H1 (cell line): Measurements from ENCODE around the gene FGFRL1. TPM values are rescaled to one million over a fixed set of nuclear protein-coding genes. Genes with fewer than 3 reads are reported as not detected.

Source experiments
- CTCF ChIA-PET: fragments of 300-600 bp; sonication (Branson Sonifier 250); formaldehyde crosslinking; loops from one replicate; lab custom pipeline; 2021; ENCODE audit not compliant: partially characterized antibody; lab: Charles Lee
- POLR2A ChIA-PET: fragments of 300-600 bp; sonication (Branson Sonifier 250); formaldehyde crosslinking; loops from one replicate; lab custom pipeline; 2021; ENCODE audit warnings: inconsistent platforms; ENCODE audit not compliant: partially characterized antibody; lab: Charles Lee
- DNase-seq, 2 experiments: peaks; one replicate each; pipeline versions ENCODE4 v3.0.0 to v3.0.0-alpha.2; 2010 to 2022; ENCODE audit warnings: low spot score in 2 of 2, low read depth in 1 of 2, mixed read lengths in 1 of 2
- FAIRE-seq: peaks from 2 replicates; lab custom pipeline; 2011; peaks lifted over from hg19 to GRCh38; lab: Jason Lieb, UNC
- H2AFZ ChIP-seq: 2 replicates; pipeline ENCODE4 v1.8.1; 2012; ENCODE audit warnings: low read length, inconsistent platforms
- H2AK5ac ChIP-seq: 2 replicates; pipeline ENCODE4 v1.6.1; 2013; ENCODE audit warnings: low read depth, low read length
- H2BK120ac ChIP-seq: replicated peaks from 2 replicates; pipeline ENCODE3; 2013; ENCODE audit warnings: low read depth, low read length, inconsistent platforms
- H2BK12ac ChIP-seq: 2 replicates; pipeline ENCODE4 v1.6.1; 2013; ENCODE audit warnings: low read depth, low read length
- H2BK15ac ChIP-seq: 2 replicates; pipeline ENCODE4 v1.6.1; 2013; ENCODE audit warnings: low read length
- H2BK20ac ChIP-seq: 2 replicates; pipeline ENCODE4 v1.6.1; 2013; ENCODE audit warnings: low read length
- H2BK5ac ChIP-seq: 2 replicates; pipeline ENCODE4 v1.6.1; 2013; ENCODE audit warnings: low read depth, low read length
- H3K14ac ChIP-seq: 2 replicates; pipeline ENCODE4 v1.6.1; 2013; ENCODE audit warnings: inconsistent platforms; ENCODE audit not compliant: insufficient read length
- H3K18ac ChIP-seq: 2 replicates; pipeline ENCODE4 v1.6.1; 2013; ENCODE audit warnings: low read length; ENCODE audit errors: extremely low read depth
- H3K23ac ChIP-seq: 2 replicates; pipeline ENCODE4 v1.6.1; 2013; ENCODE audit warnings: inconsistent platforms; ENCODE audit not compliant: insufficient read length
- H3K23me2 ChIP-seq: 2 replicates; pipeline ENCODE4 v1.6.1; 2013; ENCODE audit warnings: low read depth, low read length
- H3K27ac ChIP-seq: 2 replicates; pipeline ENCODE4 v1.6.1; 2011; ENCODE audit warnings: low read depth, low read length, inconsistent platforms
- H3K27me3 ChIP-seq, 4 experiments: replicated peaks in 1 of 4; 1 replicate in 1 of 4; 2 replicates in 3 of 4; pipeline versions ENCODE4 v1.6.1 to v1.8.1; 2011 to 2013; ENCODE audit warnings: low read length in 3 of 4, mild to moderate bottlenecking in 3 of 4, inconsistent platforms in 2 of 4, mixed read lengths in 2 of 4, moderate library complexity in 1 of 4; ENCODE audit not compliant: control insufficient read depth in 3 of 4, insufficient read depth in 3 of 4; ENCODE audit errors: extremely low read depth in 1 of 4
- H3K36me3 ChIP-seq, 4 experiments: 2 replicates each; pipeline versions ENCODE4 v1.6.1 to v1.8.1; 2011 to 2013; ENCODE audit warnings: mild to moderate bottlenecking in 4 of 4, low read length in 3 of 4, moderate library complexity in 2 of 4, control low read depth in 1 of 4, inconsistent platforms in 1 of 4; ENCODE audit not compliant: insufficient read depth in 4 of 4, control insufficient read depth in 2 of 4
- H3K4ac ChIP-seq: replicated peaks from 2 replicates; pipeline ENCODE3; 2013; ENCODE audit warnings: low read length, low read depth, mixed read lengths, inconsistent platforms; ENCODE audit not compliant: insufficient read length
- H3K4me1 ChIP-seq, 4 experiments: replicated peaks in 1 of 4; 1 replicate in 1 of 4; 2 replicates in 3 of 4; pipeline versions ENCODE4 v1.6.1 to v1.8.1; 2011 to 2013; ENCODE audit warnings: low read length in 3 of 4, inconsistent platforms in 2 of 4, mixed read lengths in 1 of 4; ENCODE audit not compliant: insufficient read depth in 4 of 4, control insufficient read depth in 3 of 4
- H3K4me2 ChIP-seq, 2 experiments: 2 replicates each; pipeline versions ENCODE4 v1.6.1 to v1.8.1; 2011 to 2013; ENCODE audit warnings: low read depth in 2 of 2, low read length in 2 of 2, control low read depth in 1 of 2, inconsistent platforms in 1 of 2, mild to moderate bottlenecking in 1 of 2; ENCODE audit not compliant: insufficient read depth in 1 of 2
- H3K4me3 ChIP-seq, 4 experiments: fragments of 200-600, 300-600 bp in 1 of 4; sonication (generic), shearing (Covaris generic), sonication (Bioruptor Twin) in 1 of 4; 2 replicates each; pipeline versions ENCODE4 v1.5.1 to v1.8.1; 2011 to 2016; ENCODE audit warnings: low read length in 4 of 4, low read depth in 3 of 4, control low read depth in 2 of 4, inconsistent platforms in 2 of 4, mild to moderate bottlenecking in 2 of 4, mixed read lengths in 1 of 4, moderate library complexity in 1 of 4; ENCODE audit not compliant: insufficient read depth in 2 of 4; ENCODE audit errors: extremely low read depth in 1 of 4
- H3K56ac ChIP-seq: replicated peaks from 2 replicates; pipeline ENCODE3; 2013; ENCODE audit warnings: low read depth, mild to moderate bottlenecking, mixed read lengths, low read length, inconsistent platforms; ENCODE audit not compliant: insufficient read length
- H3K79me1 ChIP-seq: 2 replicates; pipeline ENCODE4 v1.6.1; 2013; ENCODE audit warnings: low read depth, low read length, control low read depth
- H3K79me2 ChIP-seq, 2 experiments: 2 replicates each; pipeline versions ENCODE4 v1.6.1 to v1.8.1; 2012 to 2013; ENCODE audit warnings: low read length in 2 of 2, mild to moderate bottlenecking in 2 of 2, inconsistent platforms in 1 of 2; ENCODE audit not compliant: insufficient read depth in 2 of 2, control insufficient read depth in 1 of 2
- H3K9ac ChIP-seq, 4 experiments: replicated peaks in 1 of 4; 1 replicate in 1 of 4; 2 replicates in 3 of 4; pipeline versions ENCODE4 v1.6.1 to v1.8.1; 2011 to 2013; ENCODE audit warnings: low read depth in 3 of 4, low read length in 3 of 4, control low read depth in 2 of 4, mild to moderate bottlenecking in 2 of 4, moderate library complexity in 2 of 4, inconsistent platforms in 1 of 4; ENCODE audit errors: extremely low read depth in 1 of 4
- H3K9me3 ChIP-seq, 2 experiments: 2 replicates each; pipeline versions ENCODE4 v1.6.1 to v1.8.1; 2012 to 2013; ENCODE audit warnings: mild to moderate bottlenecking in 2 of 2, moderate library complexity in 2 of 2, control low read depth in 1 of 2, inconsistent platforms in 1 of 2, low read depth in 1 of 2, low read length in 1 of 2, mixed read lengths in 1 of 2; ENCODE audit not compliant: insufficient read depth in 2 of 2
- H4K20me1 ChIP-seq, 2 experiments: replicated peaks in 1 of 2; 2 replicates each; pipeline versions ENCODE3 to v1.8.1; 2011 to 2013; ENCODE audit warnings: inconsistent platforms in 2 of 2, low read length in 2 of 2, mild to moderate bottlenecking in 1 of 2; ENCODE audit not compliant: insufficient read depth in 2 of 2, control insufficient read depth in 1 of 2
- H4K5ac ChIP-seq: 2 replicates; pipeline ENCODE4 v1.6.1; 2013; ENCODE audit warnings: low read length, low read depth, mixed read lengths, inconsistent platforms; ENCODE audit not compliant: insufficient read length
- H4K8ac ChIP-seq: 2 replicates; pipeline ENCODE4 v1.8.0; 2013; ENCODE audit warnings: mild to moderate bottlenecking, moderate library complexity, low read length, inconsistent platforms; ENCODE audit not compliant: insufficient read depth; ENCODE audit errors: extremely low read depth
- H4K91ac ChIP-seq: replicated peaks from 2 replicates; pipeline ENCODE3; 2013; ENCODE audit warnings: low read length, mixed read lengths, inconsistent platforms; ENCODE audit not compliant: insufficient read length
- BACH1 ChIP-seq: IDR thresholded peaks from 2 replicates; pipeline ENCODE4 v1.6.1; 2012; ENCODE audit warnings: low read length, improper control_type of control experiment
- KDM1A ChIP-seq: fragments of 200-600, 300-600 bp; sonication (generic); IDR thresholded peaks from 2 replicates; pipeline ENCODE4 v1.7.1; 2016; ENCODE audit warnings: mild to moderate bottlenecking, low read length, borderline replicate concordance
- RNF2 ChIP-seq: fragments of 200-900, 300-1000 bp; sonication (generic); IDR thresholded peaks from 2 replicates; pipeline ENCODE4 v1.7.1; 2016; ENCODE audit warnings: borderline replicate concordance, low read depth, mild to moderate bottlenecking, antibody characterized with exemption, low read length; ENCODE audit not compliant: poor library complexity, severe bottlenecking; ENCODE audit errors: missing control alignments
- SIX5 ChIP-seq: IDR thresholded peaks from 2 replicates; pipeline ENCODE4 v1.6.1; 2011; ENCODE audit warnings: mild to moderate bottlenecking, low read depth, low read length
- WGBS, 2 experiments: shearing (Covaris generic) in 1 of 2; methylation state at CpG; one replicate each; pipeline versions ENCODE4 v1.1.6 to v1.1.7; 2013 to 2015; ENCODE audit warnings: low lambda C conversion rate in 2 of 2, mixed read lengths in 2 of 2, inconsistent platforms in 1 of 2, low coverage in 1 of 2, missing lambda C conversion rate in 1 of 2; ENCODE audit not compliant: insufficient replicate concordance in 2 of 2, insufficient coverage in 1 of 2, insufficient read length in 1 of 2; ENCODE audit errors: extremely low coverage in 1 of 2, missing lambda C conversion rate in 1 of 2; 5-methylcytosine and 5-hydroxymethylcytosine counted together
- polyA plus RNA-seq, 7 experiments: library from polyadenylated mRNA; depleted of rRNA in 3 of 7; stranded (reverse) in 5 of 7; unstranded in 2 of 7; fragments of >200 nt in 5 of 7; fragments of 200-250 nt in 2 of 7; gene quantifications; 1 replicate in 5 of 7; 2 replicates in 1 of 7; 4 replicates in 1 of 7; pipeline versions ENCODE4 v1.2.1 to v1.2.3, GENCODE V29; 2011 to 2013; ENCODE audit warnings: missing spikeins in 2 of 7, mixed read lengths in 2 of 7
- total RNA-seq: library from RNA; stranded (reverse); fragmentation: NEBNext Ultra II Directional; extraction: Animal tissue kit (Norgen Biotek cat#: 25700); gene quantifications from 2 replicates; pipeline ENCODE4 v1.2.1, GENCODE V29; 2021

Gene FGFRL1
- total and polyA plus RNA-seq, 2 of the 8 experiments (the other 6 are each of a cell fraction or from before 2014, with no cell fraction given), result 18.9 to 34.6 TPM

- no peak overlapping the region for H4K91ac ChIP-seq
- CTCF ChIA-PET, result interaction anchor here (1.1 to 1.2 kb wide), 2 partner anchors 20 to 63 kb away, joined by 3 read pairs; no protein-coding TSS in a partner anchor
- H4K20me1 ChIP-seq, result peaks cover 0 to 8% of the 10 kb centered on the region in 2 experiments
- no peak overlapping the region for H2BK120ac ChIP-seq
- no peak overlapping the region for H3K27ac ChIP-seq
- no peak overlapping the region for H3K56ac ChIP-seq
- peak overlapping the region; percentile 71; the same call in 1 of the 2 replicates for H4K8ac ChIP-seq
- peaks cover 0 to 5% (median 4%) of the 10 kb centered on the region in 4 experiments; a peak in 4 of 8 replicates for H3K36me3 ChIP-seq
- H3K4me1 ChIP-seq, result peaks cover 0 to 12% (median 3%) of the 10 kb centered on the region in 4 experiments; a peak in 4 of 7 replicates
- no peak overlapping the region for H3K9ac ChIP-seq
- 80% methylated on average over 13 of the region's 16 CpGs; no CpG with 5 or more reads in 1 of the 2 experiments for WGBS, 2 experiments
- no peak overlapping the region for H3K4ac ChIP-seq
- no peaks in the 10 kb centered on the region for H3K9me3 ChIP-seq
- no peak overlapping the region for H2BK12ac ChIP-seq
- H2BK15ac ChIP-seq, result 0 out of 2 replicates have a peak overlapping the region, but pooled peaks have one; percentile 97
- H2AFZ ChIP-seq, result no peak overlapping the region
- no peak overlapping the region for H2AK5ac ChIP-seq
- H3K23ac ChIP-seq, result no peak overlapping the region
- TF ChIP-seq BACH1 (no peak), SIX5 (no peak), KDM1A (no peak), RNF2 (no peak)
- no peak overlapping the region; the same call in 1 of the 2 replicates for H2BK5ac ChIP-seq
- H3K4me3 ChIP-seq, result no peak overlapping the region
- H3K18ac ChIP-seq, result no peak overlapping the region; the same call in 1 of the 2 replicates
- no peak for FAIRE-seq
- 0 out of 7 replicates have a peak, but pooled peaks cover 0 to 4% (median 0%) of the 10 kb centered on the region in 4 experiments for H3K27me3 ChIP-seq
- no peaks in the 10 kb centered on the region for H3K79me1 ChIP-seq
- POLR2A ChIA-PET, result no interaction called here
- DNase-seq, result no peak
- H2BK20ac ChIP-seq, result no peak overlapping the region
- no peaks in the 10 kb centered on the region for H3K23me2 ChIP-seq
- no peak overlapping the region for H3K14ac ChIP-seq
- H4K5ac ChIP-seq, result no peak overlapping the region
- H3K4me2 ChIP-seq, result no peak overlapping the region; a peak in 1 of 4 replicates
- H3K79me2 ChIP-seq, result no peaks in the 10 kb centered on the region
Observed at GRCh38 chr4:1030559-1030958, 19.1 kb downstream of the FGFRL1 start.
